Measurements from ENCODE around the gene CPLANE2. TPM values are rescaled to one million over a fixed set of nuclear protein-coding genes. Genes with fewer than 3 reads are reported as not detected.

The CPLANE2 gene
- total RNA-seq, 2 experiments from 2014 or later = 11.6 to 15.4 TPM

GRCh38 chr1:16206547-16207317 is 30.3 kb downstream of the CPLANE2 start:
- ChIA-PET POLR2A (interaction anchor here (0.7 kb wide), 2 partner anchors 10 to 394 kb away, joined by 3 to 4 read pairs; no protein-coding TSS in a partner anchor), CTCF (ENCODE audit: unreplicated experiment) (no interaction called here)
- Histone ChIP-seq H3K4me2 (ENCODE audit: low read length) (peak overlapping the region; percentile 78), H3K9me3 (ENCODE audit: low read length) (no peaks in the 10 kb centered on the region), H3K4me3 (ENCODE audit: low read depth, low read length, poor library complexity, severe bottlenecking) (peak overlapping the region; percentile 75), H3K79me2 (ENCODE audit: insufficient read depth, low read depth, low read length) (no peaks in the 10 kb centered on the region), H3K4me1 (ENCODE audit: insufficient read depth, low read length, poor library complexity, severe bottlenecking) (peaks cover 6% of the 10 kb centered on the region), H3K27ac (ENCODE audit: low read depth, low read length, poor library complexity, severe bottlenecking) (peak overlapping the region; percentile 65), H4K20me1 (ENCODE audit: insufficient read depth, low read length) (no peaks in the 10 kb centered on the region), H3K36me3 (ENCODE audit: insufficient read depth, low read length) (no peaks in the 10 kb centered on the region), H3K9me2 (ENCODE audit: insufficient read depth, low read length) (no peaks in the 10 kb centered on the region), H2AFZ (ENCODE audit: low read length) (peak overlapping the region; percentile 73)
- intact Hi-C loops (cut with micrococcal nuclease; ENCODE audit: unreplicated experiment) = loop anchor here (2.0 to 5.0 kb wide), 4 partner anchors 30 to 701 kb away; partner anchors contain the start of genes CPLANE2 and SZRD1
- TF ChIP-seq CTCF (conservative IDR thresholded peaks at IDR 0.05; ENCODE audit: low read length) (no peak), EZH2phosphoT487 (IDR thresholded peaks at IDR 0.05; ENCODE audit: borderline replicate concordance, low read depth, low read length) (no peak)
- BruUV-seq (replicated peaks) = no TSS peak
- DNase-seq (ENCODE audit: low spot score) = peak; percentile 95

DNA sequence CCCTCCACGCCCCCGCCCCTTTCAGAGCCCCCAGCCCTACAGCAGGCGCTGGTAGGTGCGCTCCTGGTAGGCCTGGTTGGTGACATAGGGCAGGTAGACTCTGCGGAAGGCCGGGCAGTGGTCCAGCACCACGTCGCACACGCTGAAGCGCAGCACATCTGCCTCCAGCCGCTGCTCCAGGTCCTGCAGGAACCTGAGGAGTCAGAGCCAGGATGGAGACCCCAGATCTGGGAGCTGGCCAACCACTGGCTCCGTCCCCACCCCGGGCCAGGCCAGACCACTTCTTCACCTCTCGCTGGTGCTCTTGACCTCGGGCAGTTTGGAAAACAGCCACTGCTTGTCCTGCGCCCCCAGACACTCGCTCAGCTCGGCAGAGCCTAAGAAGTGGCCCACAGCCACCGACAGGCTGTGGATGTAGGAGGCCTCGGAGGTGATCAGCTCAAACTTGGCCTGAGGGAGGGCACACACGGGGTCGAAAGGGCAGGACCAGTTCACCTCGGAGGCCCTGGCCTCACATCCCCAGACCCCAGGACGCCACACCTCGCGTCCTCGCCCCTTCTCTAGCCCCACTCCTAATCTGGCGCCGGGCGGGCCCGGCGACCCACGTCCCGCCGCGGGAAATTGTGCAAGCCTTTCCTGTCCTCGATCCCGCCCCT is 31.0 kb downstream of the CPLANE2 start:
- intact Hi-C loops (cut with micrococcal nuclease; ENCODE audit: unreplicated experiment) = loop anchor here (2.0 to 5.0 kb wide), 4 partner anchors 31 to 701 kb away; partner anchors contain the start of genes CPLANE2 and SZRD1
- ChIA-PET POLR2A (interaction anchor here (0.7 kb wide), 1 partner anchor 11 kb away, joined by 3 read pairs; no protein-coding TSS in a partner anchor), CTCF (ENCODE audit: unreplicated experiment) (interaction anchor here (0.6 kb wide), 1 partner anchor 185 kb away, joined by 3 read pairs; no protein-coding TSS in a partner anchor)
- Histone ChIP-seq H3K9me2 (ENCODE audit: insufficient read depth, low read length) (no peaks in the 10 kb centered on the region), H3K4me2 (ENCODE audit: low read length) (peak overlapping the region; percentile 78), H3K9me3 (ENCODE audit: low read length) (no peaks in the 10 kb centered on the region), H3K36me3 (ENCODE audit: insufficient read depth, low read length) (no peaks in the 10 kb centered on the region), H3K27ac (ENCODE audit: low read depth, low read length, poor library complexity, severe bottlenecking) (no peak overlapping the region), H3K4me3 (ENCODE audit: low read depth, low read length, poor library complexity, severe bottlenecking) (peak overlapping the region; percentile 75), H4K20me1 (ENCODE audit: insufficient read depth, low read length) (no peaks in the 10 kb centered on the region), H3K4me1 (ENCODE audit: insufficient read depth, low read length, poor library complexity, severe bottlenecking) (peaks cover 6% of the 10 kb centered on the region), H2AFZ (ENCODE audit: low read length) (peak overlapping the region; percentile 75; the same call in 1 of the 2 replicates), H3K79me2 (ENCODE audit: insufficient read depth, low read depth, low read length) (no peaks in the 10 kb centered on the region)
- no peak for TF ChIP-seq CTCF (conservative IDR thresholded peaks at IDR 0.05; ENCODE audit: low read length)
- no peak for TF ChIP-seq EZH2phosphoT487 (IDR thresholded peaks at IDR 0.05; ENCODE audit: borderline replicate concordance, low read depth, low read length)
- no TSS peak for BruUV-seq (replicated peaks)
- DNase-seq (ENCODE audit: low spot score) = no peak

All from OCI-LY7 (cell line).